Ectodermal cell (in vitro differentiated cells): Measurements from ENCODE around the gene WDR70.
"Not testable (repeated sequence)": the region's sequence is repeated elsewhere in the genome, so short reads cannot be mapped to it uniquely, and the experiment has no call there.

Experiments used
- H3K27ac ChIP-seq: 2 replicates; pipeline ENCODE4 v1.7.0; 2013; ENCODE audit warnings: mild to moderate bottlenecking, low read depth, low read length; ENCODE audit not compliant: insufficient read depth, poor library complexity, severe bottlenecking
- H3K27me3 ChIP-seq: 2 replicates; pipeline ENCODE4 v1.7.0; 2013; ENCODE audit warnings: mild to moderate bottlenecking, low read length; ENCODE audit not compliant: insufficient read depth, control insufficient read depth, poor library complexity, severe bottlenecking
- H3K36me3 ChIP-seq: one replicate; pipeline ENCODE4 v1.7.0; 2013; ENCODE audit warnings: low read length; ENCODE audit not compliant: control insufficient read depth, insufficient read depth
- H3K4me1 ChIP-seq: one replicate; pipeline ENCODE4 v1.7.0; 2013; ENCODE audit warnings: low read length; ENCODE audit not compliant: control insufficient read depth, insufficient read depth
- H3K4me3 ChIP-seq: 2 replicates; pipeline ENCODE4 v1.7.0; 2013; ENCODE audit warnings: low read depth, low read length, control low read depth; ENCODE audit not compliant: insufficient read depth
- H3K9me3 ChIP-seq: 2 replicates; pipeline ENCODE4 v1.7.0; 2013; ENCODE audit warnings: mild to moderate bottlenecking, low read length, moderate library complexity; ENCODE audit not compliant: control insufficient read depth
- WGBS, 2 experiments: methylation state at CpG; one replicate each; pipeline ENCODE4 v1.1.7; 2013; ENCODE audit warnings: missing lambda C conversion rate in 2 of 2; 5-methylcytosine and 5-hydroxymethylcytosine counted together

Gene WDR70

GRCh38 chr5:37481395-37481794 lies 102.3 kb downstream of the WDR70 start:
- not testable (repeated sequence) for H3K4me1 ChIP-seq, H3K27ac ChIP-seq, H3K27me3 ChIP-seq, H3K4me3 ChIP-seq, H3K9me3 ChIP-seq
- WGBS, 2 experiments, result 91 to 92% methylated on average over 3 of the region's 3 CpGs
- peaks cover 20% of the 10 kb centered on the region for H3K36me3 ChIP-seq

- 92 to 93% methylated on average over 2 of the region's 2 CpGs for WGBS, 2 experiments
- Histone ChIP-seq H3K36me3 (no peaks in the 10 kb centered on the region), H3K4me3 (no peak overlapping the region), H3K9me3 (peaks cover 2% of the 10 kb centered on the region), H3K27ac (no peak overlapping the region), H3K27me3 (no peaks in the 10 kb centered on the region), H3K4me1 (no peaks in the 10 kb centered on the region)
Observed at GRCh38 chr5:37490120-37490810, 111.1 kb downstream of the WDR70 start.

DNA sequence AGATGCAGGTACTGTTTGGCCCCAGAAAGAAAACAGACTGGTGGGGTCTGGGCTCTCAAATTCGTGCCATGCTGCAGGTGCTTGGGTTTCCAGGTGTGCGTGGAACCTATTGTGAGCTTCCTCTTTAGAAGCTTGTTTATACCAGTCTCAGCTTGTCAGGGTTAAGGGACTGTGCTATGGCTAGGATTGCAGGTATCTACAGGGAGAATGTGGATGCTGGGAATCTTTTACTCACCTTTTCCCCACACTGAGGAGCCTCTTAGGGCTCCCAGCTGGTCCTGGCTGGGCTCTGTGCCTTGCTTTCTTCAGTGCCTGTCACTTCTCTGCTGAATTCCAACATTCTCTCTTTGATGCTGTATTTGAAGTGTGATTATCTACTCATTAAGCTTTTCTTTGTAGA lies 111.8 kb downstream of the WDR70 start:
- H3K36me3 ChIP-seq, result no peaks in the 10 kb centered on the region
- H3K27ac ChIP-seq, result no peak overlapping the region
- 94 to 98% methylated on average over 2 of the region's 2 CpGs for WGBS, 2 experiments
- H3K27me3 ChIP-seq, result no peaks in the 10 kb centered on the region
- H3K9me3 ChIP-seq, result peaks cover 2% of the 10 kb centered on the region
- H3K4me3 ChIP-seq, result no peak overlapping the region
- H3K4me1 ChIP-seq, result no peaks in the 10 kb centered on the region

DNA sequence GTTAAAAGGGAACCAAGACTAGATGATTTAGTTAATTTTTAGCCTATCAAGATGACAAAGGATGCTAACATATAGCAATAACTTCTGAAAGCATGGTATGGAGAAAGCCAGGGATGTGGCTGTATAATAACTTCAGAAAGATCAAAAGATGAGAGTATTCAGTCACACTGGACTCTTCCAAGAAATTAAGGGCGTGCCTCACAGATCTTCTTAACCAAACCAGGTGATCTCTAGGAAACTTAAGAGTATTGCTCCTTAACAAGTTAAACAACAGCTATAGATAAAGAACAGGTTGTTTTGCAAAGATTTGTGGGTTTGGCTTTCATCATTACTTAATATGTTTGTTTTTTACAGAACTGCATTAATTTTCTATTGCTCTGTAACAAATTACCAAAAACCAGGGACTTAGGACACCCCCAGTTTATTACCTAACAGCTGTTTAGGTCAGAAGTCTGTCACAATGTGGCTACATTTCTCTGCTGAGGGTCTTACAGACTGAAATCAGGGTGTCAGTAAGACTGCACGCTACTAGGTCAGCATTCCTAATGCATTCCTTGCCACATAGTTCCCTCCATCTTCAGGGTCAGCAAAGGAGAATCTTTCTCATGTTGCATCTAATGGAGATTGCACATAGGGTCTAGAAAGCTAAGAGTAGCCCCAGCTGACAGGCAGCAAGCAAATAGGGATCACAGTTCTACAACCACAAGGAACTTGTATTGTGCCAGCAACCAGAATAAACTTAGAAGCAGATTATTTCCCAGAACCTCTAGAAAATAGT lies 113.8 kb downstream of the WDR70 start:
- H3K27ac ChIP-seq, result no peak overlapping the region
- no peaks in the 10 kb centered on the region for H3K4me1 ChIP-seq
- peaks cover under 1% of the 10 kb centered on the region for H3K9me3 ChIP-seq
- 90 to 93% methylated on average over 1 to 2 of the region's 2 CpGs for WGBS, 2 experiments
- no peak overlapping the region for H3K4me3 ChIP-seq
- H3K36me3 ChIP-seq, result no peaks in the 10 kb centered on the region
- no peaks in the 10 kb centered on the region for H3K27me3 ChIP-seq

- H3K27ac ChIP-seq, result no peak overlapping the region
- no peaks in the 10 kb centered on the region for H3K27me3 ChIP-seq
Observed at GRCh38 chr5:37494756-37495155, 115.6 kb downstream of the WDR70 start.

GRCh38 chr5:37495210-37495609 lies 116.1 kb downstream of the WDR70 start:
- no peaks in the 10 kb centered on the region for H3K9me3 ChIP-seq
- H3K27ac ChIP-seq, result no peak overlapping the region
- no peak overlapping the region for H3K4me3 ChIP-seq
- 83% methylated on average over 1 of the region's 2 CpGs for WGBS, 2 experiments
- H3K4me1 ChIP-seq, result no peaks in the 10 kb centered on the region
- no peaks in the 10 kb centered on the region for H3K27me3 ChIP-seq
- H3K36me3 ChIP-seq, result no peaks in the 10 kb centered on the region

More at GRCh38 chr5:37494756-37495155, 115.6 kb downstream of the WDR70 start:
- no peaks in the 10 kb centered on the region for H3K9me3 ChIP-seq
- no peak overlapping the region for H3K4me3 ChIP-seq
- H3K4me1 ChIP-seq, result no peaks in the 10 kb centered on the region
- no peaks in the 10 kb centered on the region for H3K36me3 ChIP-seq

DNA sequence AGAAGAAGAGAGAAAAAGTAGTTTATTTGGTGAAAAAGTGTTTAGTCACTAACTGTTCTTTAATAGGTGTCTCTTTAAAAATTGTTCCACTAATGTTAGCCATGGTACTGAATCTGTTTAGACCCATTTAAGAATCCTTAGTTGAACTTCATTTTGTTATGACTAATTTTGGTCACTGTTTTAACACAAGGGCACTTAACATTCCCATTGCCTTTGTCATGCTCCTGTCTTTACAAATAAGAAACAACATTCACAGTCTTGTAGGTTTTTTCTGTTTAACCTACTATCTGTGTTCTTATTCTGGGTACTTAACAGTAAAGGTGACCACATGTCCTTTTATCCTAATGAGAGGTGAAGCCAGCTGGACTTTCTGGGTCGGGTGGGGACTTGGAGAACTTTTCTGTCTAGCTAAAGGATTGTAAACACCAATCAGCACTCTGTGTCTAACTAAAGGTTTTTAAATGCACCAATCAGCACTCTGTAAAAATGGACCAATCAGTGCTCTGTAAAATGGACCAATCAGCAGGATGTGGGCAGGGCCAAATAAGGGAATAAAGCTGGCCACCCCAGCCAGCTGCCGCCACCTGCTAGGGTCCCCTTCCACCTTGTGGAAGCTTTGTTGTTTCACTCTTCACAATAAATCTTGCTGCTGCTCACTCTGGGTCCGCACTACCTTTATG lies 116.7 kb downstream of the WDR70 start:
- H3K9me3 ChIP-seq, result no peaks in the 10 kb centered on the region
- H3K4me3 ChIP-seq, result no peak overlapping the region
- 88 to 92% methylated on average over 3 of the region's 3 CpGs for WGBS, 2 experiments
- H3K36me3 ChIP-seq, result no peaks in the 10 kb centered on the region
- H3K27ac ChIP-seq, result no peak overlapping the region
- no peaks in the 10 kb centered on the region for H3K4me1 ChIP-seq
- no peaks in the 10 kb centered on the region for H3K27me3 ChIP-seq

GRCh38 chr5:37496902-37497445 lies 117.9 kb downstream of the WDR70 start:
- no peaks in the 10 kb centered on the region for H3K36me3 ChIP-seq
- H3K9me3 ChIP-seq, result no peaks in the 10 kb centered on the region
- no peak overlapping the region for H3K4me3 ChIP-seq
- H3K4me1 ChIP-seq, result no peaks in the 10 kb centered on the region
- WGBS, 2 experiments, result 90% methylated on average over 3 of the region's 3 CpGs
- no peaks in the 10 kb centered on the region for H3K27me3 ChIP-seq
- no peak overlapping the region for H3K27ac ChIP-seq

GRCh38 chr5:37501152-37501551 lies 122.0 kb downstream of the WDR70 start:
- H3K9me3 ChIP-seq, result no peaks in the 10 kb centered on the region
- no peaks in the 10 kb centered on the region for H3K27me3 ChIP-seq
- no peak overlapping the region for H3K4me3 ChIP-seq
- no peaks in the 10 kb centered on the region for H3K36me3 ChIP-seq
- no peak overlapping the region for H3K27ac ChIP-seq
- H3K4me1 ChIP-seq, result no peaks in the 10 kb centered on the region
- 93 to 100% methylated on average over 1 of the region's 1 CpG for WGBS, 2 experiments

DNA sequence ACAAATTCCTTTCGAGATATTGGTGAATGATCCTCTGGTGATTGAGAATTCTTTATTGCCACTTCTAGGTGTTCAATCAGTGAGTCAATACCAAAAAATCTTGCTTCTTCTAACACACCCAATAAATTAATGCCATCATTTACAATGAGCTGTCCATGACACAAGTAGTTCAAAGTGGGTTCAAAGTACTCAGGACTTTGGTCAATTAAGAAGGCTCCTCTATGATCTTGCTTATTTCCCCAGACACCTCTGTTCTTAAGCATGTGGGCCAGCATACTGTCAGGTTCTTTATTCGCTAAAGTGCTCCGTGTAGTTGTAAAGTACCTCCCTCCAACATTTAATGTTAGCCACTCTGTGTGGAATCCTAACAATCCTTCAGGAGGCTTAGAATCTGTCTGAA lies 127.1 kb downstream of the WDR70 start:
- no peaks in the 10 kb centered on the region for H3K36me3 ChIP-seq
- no peaks in the 10 kb centered on the region for H3K9me3 ChIP-seq
- H3K27ac ChIP-seq, result no peak overlapping the region
- 88 to 95% methylated on average over 3 of the region's 3 CpGs for WGBS, 2 experiments
- no peaks in the 10 kb centered on the region for H3K4me1 ChIP-seq
- H3K27me3 ChIP-seq, result no peaks in the 10 kb centered on the region
- H3K4me3 ChIP-seq, result no peak overlapping the region
